ENCODE results near the gene CDK4.

CDK4 gene

GRCh38 chr12:57700317-57700716 is 51.8 kb downstream of the CDK4 start:
- no peak for DNase-seq (ENCODE audit: low spot score)

GRCh38 chr12:57698414-57698813 is 53.7 kb downstream of the CDK4 start:
- no peak for DNase-seq (ENCODE audit: low spot score)

Measured in RKO (cell line).